ENCODE results near the gene VSTM1.

VSTM1 gene

GRCh38 chr19:54009440-54009839 lies 54.3 kb downstream of the VSTM1 start:
- DNase-seq: no peak

- DNase-seq: no peak
Observed at GRCh38 chr19:54002495-54003315, 61.0 kb downstream of the VSTM1 start.

GRCh38 chr19:54001496-54001895 lies 62.2 kb downstream of the VSTM1 start:
- no peak for DNase-seq

- DNase-seq: no peak
Observed at GRCh38 chr19:53999694-54000093, 64.0 kb downstream of the VSTM1 start.

GRCh38 chr19:53998223-53998622 lies 65.5 kb downstream of the VSTM1 start:
- no peak for DNase-seq

- DNase-seq: no peak
Observed at GRCh38 chr19:53994811-53995210, 68.9 kb downstream of the VSTM1 start.

- DNase-seq: no peak
Observed at GRCh38 chr19:53993448-53993847, 70.2 kb downstream of the VSTM1 start.

- DNase-seq: no peak
Observed at GRCh38 chr19:53992815-53993214, 70.9 kb downstream of the VSTM1 start.

GRCh38 chr19:53992211-53992610 lies 71.5 kb downstream of the VSTM1 start:
- no peak for DNase-seq

- DNase-seq: no peak
Observed at GRCh38 chr19:53991224-53992113, 72.2 kb downstream of the VSTM1 start, which contains the start of gene CACNG6. Gene CACNG6, plus strand, starts transcription at chr19:53991637. Its CDS starts 1,241 bp downstream, at chr19:53992878.

Measured in activated T-cell treated with anti-CD3 and anti-CD28 coated beads, Interleukin-2, amount 50 U/mL, for 48 hours (primary cell).